Fibroblast of lung (primary cell): ENCODE data around the gene DSC1.

ENCODE experiments used
- CTCF ChIP-seq, 2 donors: IDR thresholded peaks in 1 of 2; conservative IDR thresholded peaks in 1 of 2; 1 replicate in 1 of 2; 2 replicates in 1 of 2; pipeline ENCODE4 v1.5.1; 2011 to 2012; ENCODE audit warnings: low read length in 2 of 2, control low read depth in 1 of 2, inconsistent platforms in 1 of 2, low read depth in 1 of 2, mild to moderate bottlenecking in 1 of 2
- EZH2 ChIP-seq: IDR thresholded peaks from 2 replicates; pipeline ENCODE4 v1.5.1; 2012; ENCODE audit warnings: low read length, control low read depth, mild to moderate bottlenecking; ENCODE audit errors: missing control alignments

- no peak for TF ChIP-seq CTCF (conservative IDR thresholded peaks at IDR 0.05 in 1 of 2, IDR thresholded peaks at IDR 0.05 in 1 of 2; ENCODE audit: low read depth in 1 of 2, low read length in 2 of 2)
- no peak for TF ChIP-seq EZH2
These were observed 45.6 kb downstream of the DSC1 start for GRCh38 chr18:31116853-31117595.
